GM12892 (cell line): Measurements from ENCODE around the gene OLFM1.

Source experiments
- DNase-seq: peaks from one replicate; pipeline ENCODE4 v3.0.0; 2011; ENCODE audit not compliant: insufficient read length
- FAIRE-seq: peaks from 2 replicates; lab custom pipeline; 2011; peaks lifted over from hg19 to GRCh38; lab: Jason Lieb, UNC
- POLR2A ChIP-seq: IDR thresholded peaks from 2 replicates; pipeline ENCODE4 v1.6.1; 2011; ENCODE audit warnings: low read depth, low read length, control low read depth
- POLR2AphosphoS5 ChIP-seq: IDR thresholded peaks from 2 replicates; pipeline ENCODE4 v1.6.1; 2011; ENCODE audit warnings: low read depth, low read length, control low read depth
- TAF1 ChIP-seq: IDR thresholded peaks from 2 replicates; pipeline ENCODE4 v1.6.1; 2011; ENCODE audit warnings: low read depth, mild to moderate bottlenecking, control low read depth, low read length, borderline replicate concordance

Gene OLFM1

DNA sequence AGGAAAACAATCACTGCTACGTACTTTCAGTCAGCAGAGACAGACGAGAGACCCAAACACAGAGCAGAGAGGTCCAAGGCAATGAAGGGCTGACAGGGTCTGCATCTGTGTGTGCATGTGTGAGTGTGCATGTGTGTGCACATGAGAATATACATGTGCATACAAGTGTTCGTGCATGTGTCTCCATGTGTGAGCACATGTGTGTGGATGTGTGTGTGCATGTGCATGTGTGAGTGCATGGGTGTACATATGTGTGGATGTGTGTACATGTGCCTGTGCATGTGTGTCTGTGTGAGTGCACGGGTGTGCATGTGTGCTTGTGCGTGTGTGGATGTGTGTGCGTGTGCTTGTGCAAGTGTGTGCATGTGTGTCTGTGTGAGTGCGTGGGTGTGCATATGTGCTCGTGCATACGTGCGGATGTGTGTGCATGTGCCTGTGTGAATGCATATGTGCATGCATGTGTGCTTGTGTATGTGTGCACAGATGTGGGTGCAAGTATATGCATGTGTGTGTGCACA is 82.3 kb downstream of the OLFM1 start:
- TF ChIP-seq TAF1: no peak
- TF ChIP-seq POLR2A: no peak
- TF ChIP-seq POLR2AphosphoS5: no peak
- FAIRE-seq: no peak
- no peak for DNase-seq

DNA sequence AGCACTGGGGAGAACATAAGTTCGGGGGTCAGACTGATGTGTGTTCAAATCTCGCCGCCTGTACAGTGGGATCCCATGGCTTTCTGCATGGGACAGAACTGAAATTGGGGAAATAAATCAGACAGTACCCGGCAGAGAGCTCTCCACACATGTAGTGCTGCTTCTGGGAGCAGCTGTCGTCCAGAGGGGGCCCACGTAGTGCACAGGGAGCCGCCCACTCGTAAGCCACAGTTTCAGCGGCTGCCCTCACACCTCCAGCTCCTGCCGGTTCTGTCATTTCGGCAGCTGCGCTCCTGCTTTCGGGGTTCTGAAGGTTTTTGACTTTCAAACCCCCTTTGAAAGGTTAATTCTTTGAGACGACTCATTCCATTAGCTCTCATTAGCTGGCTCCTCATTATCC is 83.1 kb downstream of the OLFM1 start:
- TF ChIP-seq TAF1: no peak
- TF ChIP-seq POLR2AphosphoS5: no peak
- no peak for TF ChIP-seq POLR2A
- no peak for DNase-seq
- no peak for FAIRE-seq
